Right cardiac atrium (tissue), 5 donors: ENCODE data around the gene THPO. TPM values are rescaled to one million over a fixed set of nuclear protein-coding genes. Genes with fewer than 3 reads are reported as not detected.

Experiments
- ATAC-seq, 2 donors: fragments of 200-7000 bp; cut with Tn5 transposase; one replicate each; pipeline versions ENCODE4 v1.8.0 to v1.9.1; 2020; ENCODE audit warnings: moderate library complexity in 2 of 2, mild to moderate bottlenecking in 1 of 2
- DNase-seq, 3 donors: peaks; one replicate each; pipeline ENCODE4 v3.0.0-alpha.2; 2020
- H3K27ac ChIP-seq: one replicate; pipeline ENCODE4 v1.5.1; 2013; ENCODE audit warnings: mild to moderate bottlenecking, low read length, control low read depth, moderate library complexity
- H3K27me3 ChIP-seq: one replicate; pipeline ENCODE4 v1.6.1; 2013; ENCODE audit not compliant: control insufficient read depth, insufficient read depth
- H3K4me1 ChIP-seq: one replicate; pipeline ENCODE4 v1.6.1; 2013; ENCODE audit warnings: low read length; ENCODE audit not compliant: control insufficient read depth, insufficient read depth
- H3K4me3 ChIP-seq: one replicate; pipeline ENCODE4 v1.5.1; 2013; ENCODE audit warnings: low read length, control low read depth
- H3K9me3 ChIP-seq: one replicate; pipeline ENCODE4 v1.6.1; 2013; ENCODE audit warnings: low read length; ENCODE audit not compliant: control insufficient read depth
- WGBS: extraction: QIAGEN DNeasy Blood & Tissue Kit; methylation state at CpG from one replicate; pipeline ENCODE4 v1.1.7; 2013; 5-methylcytosine and 5-hydroxymethylcytosine counted together
- intact Hi-C, 4 donors: fragments of 100-400 bp; cut with DNase I; formaldehyde crosslinking; loops; one replicate each; pipeline versions ENCODE4 v1.11.0 to v1.14.0; 2022 to 2023
- polyA plus RNA-seq: library from polyadenylated mRNA; stranded (reverse); fragments of 200-250 nt; gene quantifications from one replicate; pipeline ENCODE4 v1.2.3, GENCODE V29; 2013
- total RNA-seq, 4 donors: library from RNA; stranded (reverse); fragmentation: NEBNext Ultra II Directional; extraction: Animal tissue kit (Norgen Biotek cat#: 25700); gene quantifications; one replicate each; pipeline ENCODE4 v1.2.1, GENCODE V29; 2021
- donor health status: healthy with polysubstance abuse.
- donor health status: DM: no; HTN: yes; CAD: no.
- donor health status: DM: no; HTN: no; CAD: no.
- donor health status: DM: no; HTN: yes; CAD: no; lungs with severe emphysema.
- donor health status: DM: yes; HTN: yes; CAD: no.

Gene THPO
- total and polyA plus RNA-seq, 5 donors, result 0.23 to 0.47 (median 0.31) TPM

GRCh38 chr3:184327171-184327570 lies 50.8 kb downstream of the THPO start:
- ATAC-seq (no peak), DNase-seq (peak in 2 of 3 donors; percentile 50 to 55)
- Histone ChIP-seq H3K27me3 (no peaks in the 10 kb centered on the region), H3K27ac (no peak overlapping the region), H3K4me1 (no peaks in the 10 kb centered on the region), H3K4me3 (no peak overlapping the region), H3K9me3 (no peaks in the 10 kb centered on the region)
- intact Hi-C loops, result no loop called here
- WGBS, result 94% methylated on average over 21 of the region's 21 CpGs

- ATAC-seq (no peak), DNase-seq (peak in 1 of 3 donors; percentile 13)
- WGBS, result 79% methylated on average over 6 of the region's 6 CpGs
- intact Hi-C loops, result no loop called here
- Histone ChIP-seq H3K9me3 (no peaks in the 10 kb centered on the region), H3K4me1 (peaks cover 4% of the 10 kb centered on the region), H3K27me3 (no peaks in the 10 kb centered on the region), H3K4me3 (no peak overlapping the region), H3K27ac (no peak overlapping the region)
Observed at GRCh38 chr3:184325715-184326369, 52.2 kb downstream of the THPO start.

- DNase-seq (peak in 2 of 3 donors; percentile 15 to 24), ATAC-seq (no peak)
- peaks cover 4% of the 10 kb centered on the region for H3K4me1 ChIP-seq
- H3K27me3 ChIP-seq, result no peaks in the 10 kb centered on the region
- H3K9me3 ChIP-seq, result no peaks in the 10 kb centered on the region
- H3K4me3 ChIP-seq, result no peak overlapping the region
- no peak overlapping the region for H3K27ac ChIP-seq
- intact Hi-C loops, result no loop called here
- WGBS, result 87% methylated on average over 13 of the region's 13 CpGs
Observed at GRCh38 chr3:184325269-184325668, 52.7 kb downstream of the THPO start.

- Histone ChIP-seq H3K27ac (peak overlapping the region; percentile 6), H3K4me1 (peaks cover 11% of the 10 kb centered on the region), H3K27me3 (no peaks in the 10 kb centered on the region), H3K4me3 (no peak overlapping the region), H3K9me3 (no peaks in the 10 kb centered on the region)
- DNase-seq, result peak; percentile 57 to 71 (median 59)
- intact Hi-C loops, result no loop called here
- no peak for ATAC-seq
- 74% methylated on average over 8 of the region's 8 CpGs for WGBS
Observed at GRCh38 chr3:184323696-184324095, 54.3 kb downstream of the THPO start.

GRCh38 chr3:184322731-184323487 lies 55.1 kb downstream of the THPO start:
- Histone ChIP-seq H3K4me3 (no peak overlapping the region), H3K27ac (peak overlapping the region; percentile 30), H3K27me3 (no peaks in the 10 kb centered on the region), H3K4me1 (peaks cover 11% of the 10 kb centered on the region), H3K9me3 (no peaks in the 10 kb centered on the region)
- DNase-seq (peak; percentile 53 to 75 (median 69)), ATAC-seq (peak in 1 of 2 donors; percentile 8)
- 82% methylated on average over 20 of the region's 20 CpGs for WGBS
- intact Hi-C loops, result no loop called here

Other genes starting within 250 kb of the THPO start
- 10 to 100 TPM; 30.8 to 34.5 (median 33.0) TPM for gene EIF2B5, start 242.8 kb downstream of the THPO start, total RNA-seq
- gene EIF2B5, start 242.8 kb downstream of the THPO start, polyA plus RNA-seq, result 28.3 TPM
- gene DVL3, start 222.8 kb downstream of the THPO start, total RNA-seq, result 10 to 100 TPM; 61.1 to 67.4 (median 65.3) TPM
- 39.8 TPM for gene DVL3, start 222.8 kb downstream of the THPO start, polyA plus RNA-seq
- gene AP2M1, start 203.4 kb downstream of the THPO start, total RNA-seq, result 100 to 1,000 TPM; 271 to 340 (median 329) TPM
- 330 TPM for gene AP2M1, start 203.4 kb downstream of the THPO start, polyA plus RNA-seq
- 10 to 100 TPM; 59.2 to 72.9 (median 63.5) TPM for gene ABCF3, start 192.0 kb downstream of the THPO start, total RNA-seq
- gene ABCF3, start 192.0 kb downstream of the THPO start, polyA plus RNA-seq, result 50.9 TPM
- gene VWA5B2, start 148.6 kb downstream of the THPO start, total RNA-seq, result not detected
- 0.07 TPM for gene VWA5B2, start 148.6 kb downstream of the THPO start, polyA plus RNA-seq
- 10 to 100 TPM; 17.3 to 23.3 (median 21.6) TPM for gene ALG3, start 129.2 kb downstream of the THPO start, total RNA-seq
- gene ALG3, start 129.2 kb downstream of the THPO start, polyA plus RNA-seq, result 19.3 TPM
- gene EEF1AKMT4, start 128.5 kb downstream of the THPO start, total RNA-seq, result 1 to 10 TPM; 1.1 to 1.8 (median 1.3) TPM
- gene EEF1AKMT4, start 128.5 kb downstream of the THPO start, polyA plus RNA-seq, result 1.7 TPM
- gene CAMK2N2, start 116.7 kb downstream of the THPO start, total RNA-seq, result under 1 TPM in 1 of 4 donors, not detected in 3; 0.50 TPM
- 0.07 TPM for gene CAMK2N2, start 116.7 kb downstream of the THPO start, polyA plus RNA-seq
- gene ECE2, start 102.2 kb downstream of the THPO start, total RNA-seq, result 1 to 10 TPM; 1.2 to 6.6 (median 3.6) TPM
- gene ECE2, start 102.2 kb downstream of the THPO start, polyA plus RNA-seq, result 2.6 TPM
- 100 to 1,000 TPM; 198 to 230 (median 227) TPM for gene PSMD2, start 79.0 kb downstream of the THPO start, total RNA-seq
- gene PSMD2, start 79.0 kb downstream of the THPO start, polyA plus RNA-seq, result 161 TPM
- gene EIF4G1, start 63.6 kb downstream of the THPO start, total RNA-seq, result 100 to 1,000 TPM; 215 to 301 (median 245) TPM
- gene EIF4G1, start 63.6 kb downstream of the THPO start, polyA plus RNA-seq, result 203 TPM
- 10 to 100 TPM; 26.5 to 41.1 (median 33.6) TPM for gene FAM131A, start 40.6 kb downstream of the THPO start, total RNA-seq
- 34.3 TPM for gene FAM131A, start 40.6 kb downstream of the THPO start, polyA plus RNA-seq
- gene CLCN2, start 16.6 kb downstream of the THPO start, total RNA-seq, result 1 to 10 TPM; 2.0 to 4.9 (median 3.6) TPM
- gene CLCN2, start 16.6 kb downstream of the THPO start, polyA plus RNA-seq, result 2.7 TPM
- 10 to 100 TPM; 24.4 to 32.9 (median 30.1) TPM for gene POLR2H, start 16.5 kb downstream of the THPO start, total RNA-seq
- gene POLR2H, start 16.5 kb downstream of the THPO start, polyA plus RNA-seq, result 37.6 TPM
- 10 to 100 TPM in 3 of 4 donors, 1 to 10 TPM in 1; 8.6 to 11.3 (median 10.4) TPM for gene CHRD, start 1.8 kb upstream of the THPO start, total RNA-seq
- 12.1 TPM for gene CHRD, start 1.8 kb upstream of the THPO start, polyA plus RNA-seq
- gene EPHB3, start 183.6 kb upstream of the THPO start, total RNA-seq, result 1 to 10 TPM; 1.3 to 3.4 (median 2.9) TPM
- 0.52 TPM for gene EPHB3, start 183.6 kb upstream of the THPO start, polyA plus RNA-seq